A204.1 (cell line): ENCODE data around the gene COL27A1.

Experiments
- FAIRE-seq: peaks from 2 replicates; lab custom pipeline; 2012; peaks lifted over from hg19 to GRCh38; lab: Jason Lieb, UNC

COL27A1 gene

DNA sequence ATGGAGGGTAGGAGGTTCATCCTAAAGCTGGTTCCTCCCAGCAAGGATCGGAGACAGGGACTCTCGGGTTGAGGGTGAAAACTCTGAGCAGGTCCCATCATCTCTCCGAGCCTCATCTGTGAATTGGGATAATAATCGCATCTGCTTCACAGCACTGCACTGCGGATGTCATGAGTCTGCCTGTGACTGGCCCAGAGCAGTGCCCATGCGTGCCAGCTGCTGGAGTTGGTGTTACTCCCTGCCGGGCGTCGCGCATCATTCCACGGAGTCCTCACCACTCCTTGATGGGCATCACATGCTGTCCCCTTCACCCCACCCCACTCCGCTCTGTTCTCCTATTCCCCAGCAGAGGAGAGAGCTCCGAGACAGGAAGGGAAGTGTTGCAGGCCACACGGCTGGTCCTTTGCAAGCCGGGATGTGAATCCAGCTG lies 132.4 kb downstream of the COL27A1 start:
- no peak for FAIRE-seq

DNA sequence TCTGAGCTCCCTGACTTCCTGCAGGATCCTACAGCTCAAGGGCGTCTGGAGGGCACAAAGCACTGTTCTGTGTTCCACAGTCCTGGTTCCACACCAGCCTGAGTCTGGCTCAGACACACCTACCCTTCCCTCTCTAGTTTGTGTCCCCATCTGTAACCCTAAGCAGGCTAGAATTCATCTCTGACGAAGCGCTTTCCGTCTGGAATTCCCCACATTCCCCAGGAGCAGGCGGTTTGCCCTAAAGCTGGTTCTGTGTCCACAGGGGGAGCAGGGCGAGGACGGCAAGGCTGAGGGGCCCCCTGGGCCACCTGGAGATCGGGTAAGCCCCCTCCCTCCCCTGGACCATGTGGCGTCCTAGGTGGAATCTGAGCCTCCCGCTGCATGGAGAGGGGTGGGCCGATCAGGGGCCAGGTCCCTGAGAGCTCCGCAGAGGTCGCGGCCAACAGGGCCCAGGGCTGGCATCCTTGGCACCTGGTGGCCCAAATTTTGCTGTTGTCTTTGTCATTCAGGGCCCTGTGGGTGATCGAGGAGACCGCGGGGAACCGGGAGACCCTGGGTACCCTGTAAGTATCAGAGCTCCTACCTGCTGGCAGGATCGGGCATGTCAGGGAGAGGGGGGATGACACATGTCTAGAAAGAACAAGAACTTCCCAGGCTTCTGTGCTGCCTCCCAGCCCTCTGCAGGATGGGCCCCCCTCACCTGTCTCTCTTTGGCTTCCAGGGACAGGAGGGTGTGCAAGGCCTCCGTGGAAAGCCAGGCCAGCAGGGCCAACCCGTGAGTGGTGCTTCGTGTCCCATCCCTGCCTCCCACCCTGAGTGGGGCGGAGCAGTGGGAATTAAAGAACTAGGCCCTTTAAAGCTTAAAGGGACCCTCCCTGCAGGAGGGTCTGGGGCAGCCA lies 133.1 kb downstream of the COL27A1 start:
- FAIRE-seq: no peak

DNA sequence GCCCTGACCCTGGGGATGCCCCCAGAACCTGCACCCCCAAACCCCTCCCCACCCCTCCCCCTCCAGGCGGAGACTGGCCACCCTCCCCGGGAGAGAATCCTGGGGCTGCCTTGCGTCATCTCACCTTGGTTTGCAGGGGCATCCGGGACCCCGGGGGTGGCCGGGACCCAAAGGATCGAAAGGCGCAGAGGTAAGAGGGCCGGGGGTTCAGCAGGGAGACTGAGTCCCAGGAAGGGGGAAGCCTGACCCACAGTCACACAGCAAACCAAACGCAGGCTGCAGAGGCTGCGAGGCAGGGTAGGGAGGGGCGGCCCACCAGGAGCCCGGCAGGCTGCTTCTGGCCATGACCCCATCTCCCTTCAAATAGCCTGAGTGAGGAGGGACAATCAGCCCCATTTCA lies 133.8 kb downstream of the COL27A1 start:
- no peak for FAIRE-seq

DNA sequence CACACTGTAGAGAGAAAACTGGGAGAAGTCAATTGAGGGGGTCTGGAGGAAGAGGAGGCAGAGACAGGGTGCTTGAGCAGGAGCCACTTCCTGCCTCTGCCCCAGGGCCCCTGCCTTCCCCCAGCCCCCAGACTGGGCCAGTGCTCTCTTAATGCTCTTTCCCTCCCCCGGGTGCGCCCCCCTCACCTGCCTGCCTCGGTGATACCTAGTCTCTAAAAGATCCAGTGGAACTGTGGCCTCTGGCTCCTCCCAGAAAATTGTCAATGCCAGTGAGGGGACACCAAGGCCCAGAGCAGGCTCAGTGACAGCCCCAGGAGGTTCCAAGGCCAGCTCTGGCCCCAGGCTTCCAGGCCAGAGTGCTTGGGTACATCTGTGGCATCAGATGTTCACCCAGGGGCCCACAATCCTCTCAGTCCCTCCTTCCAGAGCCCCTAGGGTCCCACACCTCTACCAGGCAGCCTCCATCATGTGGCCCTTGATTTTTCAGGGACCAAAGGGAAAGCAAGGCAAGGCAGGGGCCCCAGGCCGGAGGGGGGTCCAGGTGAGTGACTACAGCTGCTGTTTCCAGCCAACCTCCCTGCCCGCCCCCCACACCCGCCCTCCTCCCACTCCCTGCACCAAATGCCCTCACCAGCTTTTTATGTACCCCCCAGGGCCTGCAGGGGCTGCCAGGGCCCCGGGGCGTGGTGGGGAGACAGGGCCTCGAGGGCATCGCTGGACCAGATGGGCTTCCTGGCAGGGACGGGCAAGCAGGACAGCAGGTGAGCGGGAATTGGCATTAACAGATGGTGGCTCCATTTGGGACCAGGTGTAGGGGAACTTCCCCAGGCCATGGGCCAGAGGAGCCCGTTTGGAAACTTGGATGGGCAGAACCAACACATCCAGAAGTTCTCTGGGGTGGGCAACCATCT lies 134.5 kb downstream of the COL27A1 start:
- no peak for FAIRE-seq

DNA sequence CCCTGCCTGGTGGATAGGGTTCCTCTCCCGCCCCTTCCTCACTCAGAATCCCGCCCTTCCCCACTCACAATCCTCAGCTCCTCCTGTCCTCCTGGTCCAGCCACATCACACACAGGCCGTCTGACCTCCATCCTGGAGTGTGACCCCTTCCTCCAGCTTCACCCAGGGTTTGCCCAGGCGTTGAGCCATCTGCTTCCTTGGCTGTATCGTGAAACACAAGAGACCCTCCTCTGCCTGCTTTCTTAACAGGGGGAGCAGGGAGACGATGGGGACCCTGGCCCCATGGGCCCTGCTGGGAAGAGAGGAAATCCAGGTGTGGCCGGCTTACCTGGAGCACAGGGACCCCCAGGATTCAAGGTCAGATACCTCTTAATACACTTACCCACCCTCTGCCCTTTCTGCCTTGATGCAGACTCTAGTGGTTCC lies 135.2 kb downstream of the COL27A1 start:
- FAIRE-seq: no peak

DNA sequence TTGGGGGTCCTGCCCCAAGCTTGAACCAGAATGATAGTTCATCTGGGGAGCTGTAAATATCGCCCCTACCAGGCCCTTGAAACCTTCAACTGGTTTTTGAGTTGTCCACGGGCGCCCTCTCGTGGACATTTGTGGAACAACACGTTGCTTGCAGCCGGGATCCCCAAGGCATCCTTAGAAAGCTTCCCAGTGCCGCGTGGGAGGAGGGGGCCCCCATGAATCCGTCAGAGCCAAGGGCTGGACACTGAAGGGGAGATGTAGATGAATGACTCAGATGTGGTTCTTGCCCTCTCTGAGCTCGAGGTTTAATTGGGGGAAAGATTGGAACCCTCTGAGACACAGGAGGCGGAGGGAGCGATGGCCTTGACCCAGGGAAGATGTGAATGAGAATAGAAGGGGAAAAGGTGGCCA lies 135.7 kb downstream of the COL27A1 start:
- FAIRE-seq: no peak

DNA sequence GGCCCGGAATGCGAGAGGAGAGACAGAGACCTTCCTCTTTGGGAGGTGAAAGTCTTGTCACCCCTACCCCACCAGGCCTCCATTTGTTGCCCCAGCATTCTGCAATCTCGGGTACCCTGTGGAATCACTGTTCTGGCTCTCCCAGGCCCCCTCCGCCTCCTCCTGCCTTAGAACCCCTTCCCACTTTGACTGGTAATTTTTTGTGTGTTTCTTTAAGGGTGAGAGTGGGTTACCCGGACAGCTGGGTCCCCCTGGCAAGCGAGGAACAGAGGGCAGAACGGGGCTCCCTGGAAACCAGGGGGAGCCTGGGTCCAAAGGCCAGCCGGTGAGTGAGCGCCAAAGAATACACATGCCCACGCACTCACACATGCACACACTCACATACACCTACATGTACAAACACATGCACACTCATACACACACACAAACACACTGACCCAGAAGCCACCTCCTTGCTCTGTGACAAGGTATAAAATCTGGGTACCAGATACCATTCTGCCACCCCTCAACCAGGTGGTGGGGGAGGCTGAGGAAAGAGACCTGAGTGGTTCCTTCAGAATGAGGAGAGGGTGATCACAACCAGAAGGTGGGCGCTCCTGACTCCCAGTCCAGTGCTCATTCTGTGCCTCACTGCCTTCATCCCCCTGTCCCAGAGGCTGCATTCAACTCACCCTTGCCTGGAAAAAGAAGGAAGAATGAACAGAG lies 136.7 kb downstream of the COL27A1 start:
- no peak for FAIRE-seq

DNA sequence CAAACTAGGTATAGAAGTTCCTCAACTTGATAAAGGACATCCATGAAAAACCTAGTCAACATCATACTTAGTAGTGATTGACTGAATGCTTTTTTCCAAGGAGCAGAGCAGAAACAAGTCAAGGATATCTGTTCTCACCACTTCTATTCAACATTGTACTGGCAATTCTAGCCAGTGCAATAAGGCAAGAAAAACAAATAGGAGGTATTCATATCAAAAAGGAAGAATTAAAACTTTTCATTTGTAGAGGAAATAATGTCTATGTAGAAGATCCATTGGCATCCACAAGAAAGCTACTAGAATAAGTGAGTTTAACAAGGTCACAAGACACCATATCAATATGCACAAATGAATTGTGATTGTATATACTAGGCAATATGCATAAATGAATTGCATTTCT lies 139.3 kb downstream of the COL27A1 start:
- FAIRE-seq: no peak

DNA sequence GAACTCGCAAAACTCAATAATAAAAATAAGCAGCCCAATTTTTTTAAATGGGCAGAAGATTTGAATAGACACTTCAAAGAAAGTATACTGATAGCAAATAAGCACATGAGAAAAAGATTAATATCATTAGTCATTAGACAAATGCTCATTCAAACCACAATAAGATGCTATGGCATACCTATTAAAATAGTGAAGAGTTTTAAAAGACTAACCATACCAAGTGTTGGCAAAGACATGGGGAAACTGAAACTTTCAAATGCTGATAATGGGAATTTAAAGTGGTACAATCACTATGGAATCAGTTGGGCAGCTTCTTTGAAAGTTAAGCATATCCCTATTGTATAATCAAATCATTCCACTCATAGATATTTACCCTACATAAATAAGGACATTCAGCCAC lies 141.0 kb downstream of the COL27A1 start:
- FAIRE-seq: no peak

DNA sequence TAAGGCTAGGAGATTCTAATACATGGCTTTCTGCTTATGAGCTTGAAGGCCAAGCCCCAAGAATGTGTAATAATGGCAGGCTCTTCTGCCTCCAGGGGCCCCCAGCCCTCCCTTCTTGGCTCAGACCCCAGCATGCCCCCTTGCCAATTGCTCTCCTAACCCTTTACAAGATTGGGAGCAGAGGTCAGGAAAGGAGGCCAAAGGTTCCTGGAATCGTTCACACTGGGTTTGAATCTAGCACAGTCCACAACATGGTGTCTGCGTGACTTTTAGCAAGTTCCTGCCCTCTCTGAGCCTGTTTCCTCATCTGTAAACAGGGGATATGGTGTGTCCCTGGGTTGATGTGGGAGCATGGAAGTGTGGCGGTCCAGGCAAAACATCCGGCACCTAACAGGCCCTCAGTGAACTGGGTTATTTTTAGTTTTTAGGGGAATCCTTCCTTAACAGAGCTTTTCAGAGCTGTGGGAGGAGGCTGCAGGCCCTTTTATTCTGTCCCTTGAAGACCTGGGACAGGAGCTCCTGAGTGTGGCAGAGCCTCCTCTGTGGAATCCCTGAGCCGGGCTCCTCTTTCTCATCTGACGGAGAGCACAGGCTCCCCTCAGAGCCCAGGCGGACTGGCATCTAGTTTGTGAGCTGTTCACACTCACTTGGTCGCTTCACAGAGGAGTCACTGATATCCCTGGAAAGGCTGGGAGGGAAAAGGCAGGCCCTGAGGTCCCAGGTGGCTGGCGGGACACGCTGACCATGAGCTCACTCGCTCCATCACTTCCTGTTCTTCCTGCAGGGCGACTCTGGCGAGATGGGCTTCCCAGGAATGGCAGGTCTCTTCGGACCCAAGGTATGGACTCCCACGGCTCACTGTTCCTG lies 144.2 kb downstream of the COL27A1 start:
- FAIRE-seq: no peak

DNA sequence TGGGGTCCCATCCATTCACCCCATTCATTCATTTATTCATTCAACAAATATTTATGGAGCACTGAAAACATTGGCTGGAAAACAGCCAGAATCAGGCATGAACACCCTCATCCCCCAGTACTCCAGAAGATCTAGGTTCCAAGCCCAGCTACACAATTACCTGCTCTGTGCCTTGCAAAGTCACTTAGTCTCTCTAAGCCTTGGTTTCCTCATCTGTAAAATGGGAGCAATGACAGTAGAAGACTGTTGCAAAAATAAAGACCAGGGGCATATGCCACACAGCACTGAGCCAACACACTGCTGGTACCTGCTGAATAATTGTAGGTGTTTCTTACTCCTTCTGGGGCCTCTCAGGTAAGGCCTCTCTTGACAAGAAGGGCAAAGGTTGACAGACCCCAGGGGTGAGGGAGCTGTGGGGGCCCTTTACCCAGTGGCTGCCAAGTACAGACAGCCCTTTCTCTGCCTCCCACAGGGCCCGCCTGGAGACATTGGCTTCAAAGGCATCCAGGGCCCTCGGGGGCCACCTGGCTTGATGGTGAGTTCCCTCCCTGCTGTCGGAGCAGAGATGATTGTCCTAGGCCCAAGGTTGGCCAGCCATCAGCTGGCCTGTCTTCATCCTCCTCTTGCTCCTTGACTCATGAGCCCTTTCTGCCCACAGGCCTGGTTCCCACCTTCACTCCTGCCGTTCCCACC lies 145.0 kb downstream of the COL27A1 start:
- no peak for FAIRE-seq

DNA sequence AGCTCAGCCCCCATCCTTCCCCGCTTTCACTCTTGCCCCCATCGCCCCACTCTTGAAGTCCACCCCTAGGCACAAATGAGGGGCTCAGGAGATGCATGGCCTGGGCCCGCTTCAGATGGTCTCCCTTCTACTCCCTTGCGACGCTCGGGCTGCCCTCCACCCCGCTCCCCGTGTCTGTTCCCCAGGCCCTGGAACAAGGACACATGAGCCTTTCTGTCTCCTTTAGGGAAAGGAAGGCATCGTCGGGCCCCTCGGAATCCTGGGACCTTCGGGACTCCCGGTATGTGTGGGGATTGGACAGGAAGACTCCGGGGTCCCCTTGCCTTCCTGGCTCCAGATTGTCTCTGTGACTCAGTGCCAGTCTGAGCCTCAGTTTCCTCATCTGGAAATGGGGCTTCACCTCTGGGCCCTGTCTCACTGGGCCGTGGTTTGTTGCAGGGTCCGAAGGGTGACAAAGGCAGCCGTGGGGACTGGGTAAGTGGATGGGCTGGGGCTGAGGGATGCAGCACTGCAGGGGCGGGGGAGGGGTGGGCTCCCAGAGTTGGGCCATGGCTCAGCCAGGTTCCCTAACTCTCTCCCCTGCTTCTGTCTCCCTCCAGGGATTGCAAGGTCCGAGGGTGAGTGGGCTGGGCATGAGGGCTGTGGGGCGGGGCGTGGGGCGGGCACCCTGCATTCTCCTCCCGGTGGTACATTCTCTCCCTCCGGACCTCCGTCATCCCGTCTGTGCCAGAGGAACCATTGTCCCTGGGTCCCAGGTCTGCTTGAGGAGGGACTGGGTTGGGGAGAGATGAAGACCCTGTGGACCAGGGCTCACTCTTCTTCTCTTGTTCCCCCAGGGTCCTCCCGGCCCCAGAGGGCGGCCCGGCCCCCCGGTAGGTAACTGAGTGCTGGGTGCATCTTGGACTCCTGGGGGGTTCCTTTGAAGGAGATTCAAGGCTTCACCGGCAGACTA lies 145.8 kb downstream of the COL27A1 start:
- no peak for FAIRE-seq

DNA sequence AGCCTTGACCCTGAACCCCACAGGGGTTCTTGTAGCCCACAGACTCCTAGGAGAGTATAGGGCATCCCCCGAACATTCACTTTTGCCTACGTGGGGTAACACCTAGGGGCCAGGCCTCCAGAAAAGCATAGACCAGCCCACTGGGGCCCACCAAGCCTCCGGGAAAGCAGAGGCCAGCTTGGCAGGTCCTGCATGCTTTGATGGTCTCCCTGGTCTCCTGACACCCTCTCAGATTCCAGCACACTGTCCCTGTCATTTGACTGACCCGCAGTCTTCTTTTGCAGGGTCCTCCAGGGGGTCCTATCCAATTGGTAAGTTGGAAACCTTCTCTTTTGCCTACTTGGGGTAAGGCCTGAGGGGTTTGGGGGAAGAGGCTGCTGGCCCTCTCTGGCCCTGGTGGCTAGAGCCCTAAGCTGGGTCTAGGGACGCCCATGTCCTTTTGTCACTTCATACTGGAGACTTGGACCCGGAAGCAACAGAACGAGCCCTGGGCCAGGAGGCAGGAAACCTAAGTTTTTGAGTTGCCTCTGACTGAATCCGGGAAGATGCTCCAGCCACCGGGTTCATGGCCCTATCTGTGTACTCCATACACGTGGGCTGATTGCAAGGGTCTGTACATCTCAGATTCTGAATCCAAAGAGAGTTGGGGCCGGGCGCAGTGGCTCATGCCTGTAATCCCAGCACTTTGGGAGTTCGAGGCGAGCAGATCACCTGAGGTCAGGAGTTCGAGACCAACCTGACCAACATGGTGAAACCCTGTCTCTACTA lies 146.6 kb downstream of the COL27A1 start:
- no peak for FAIRE-seq

DNA sequence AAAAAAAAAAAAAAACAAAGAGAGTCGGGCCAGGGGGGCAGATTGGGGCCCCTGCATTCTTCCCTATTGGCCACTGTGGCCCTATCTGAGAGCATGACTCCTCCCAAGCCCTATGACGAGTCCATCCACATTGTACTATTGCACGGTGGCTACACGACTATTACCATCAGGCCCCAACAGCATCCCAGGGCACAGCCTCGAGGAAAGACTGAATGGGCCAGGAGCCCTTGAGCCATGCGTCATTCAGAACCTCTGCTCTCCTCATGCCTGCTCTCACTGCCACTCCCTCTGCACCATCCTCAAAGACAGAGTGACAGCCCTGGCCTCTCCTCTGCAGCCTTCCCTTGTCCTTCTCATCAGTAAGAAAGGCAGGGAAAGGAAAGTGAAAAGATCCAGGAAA lies 147.4 kb downstream of the COL27A1 start:
- no peak for FAIRE-seq

DNA sequence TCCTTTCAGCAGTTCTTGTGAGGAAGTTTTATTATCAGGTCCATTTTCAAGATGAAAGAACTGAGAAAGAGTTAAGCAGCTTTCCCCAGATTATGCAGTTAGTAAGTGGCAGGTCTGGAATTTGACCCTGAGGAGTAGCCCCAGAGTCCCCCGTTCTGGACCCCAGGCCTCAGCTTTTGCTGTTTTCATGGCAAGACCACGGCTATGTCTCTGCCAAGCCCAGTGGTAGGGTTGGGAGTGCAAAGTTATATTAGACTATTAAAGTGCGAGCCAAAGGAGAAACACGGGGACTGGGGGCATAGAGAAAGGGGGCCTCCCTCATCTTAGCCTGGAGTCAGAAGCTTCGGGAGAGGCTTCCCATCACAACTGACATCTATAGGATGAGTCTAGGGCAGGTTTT lies 148.2 kb downstream of the COL27A1 start:
- no peak for FAIRE-seq

DNA sequence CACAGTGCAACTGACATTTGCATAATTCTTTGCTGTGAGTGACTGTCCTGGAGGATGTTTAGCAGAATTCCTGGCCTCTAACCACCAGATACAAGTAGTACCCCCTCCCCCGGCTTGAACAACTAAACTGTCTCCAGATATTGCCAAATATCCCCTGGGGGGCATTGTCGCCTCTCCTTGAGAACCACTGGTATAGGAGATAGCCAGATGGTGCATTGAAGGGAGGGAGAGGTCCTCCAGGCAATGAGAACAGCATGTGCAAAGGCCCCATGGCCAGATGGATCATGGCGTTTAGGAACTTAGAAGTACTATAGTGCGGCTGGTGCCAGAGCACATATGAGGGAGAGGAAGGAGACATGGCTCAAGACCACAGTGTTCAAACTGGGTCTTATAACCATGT lies 148.6 kb downstream of the COL27A1 start:
- no peak for FAIRE-seq

DNA sequence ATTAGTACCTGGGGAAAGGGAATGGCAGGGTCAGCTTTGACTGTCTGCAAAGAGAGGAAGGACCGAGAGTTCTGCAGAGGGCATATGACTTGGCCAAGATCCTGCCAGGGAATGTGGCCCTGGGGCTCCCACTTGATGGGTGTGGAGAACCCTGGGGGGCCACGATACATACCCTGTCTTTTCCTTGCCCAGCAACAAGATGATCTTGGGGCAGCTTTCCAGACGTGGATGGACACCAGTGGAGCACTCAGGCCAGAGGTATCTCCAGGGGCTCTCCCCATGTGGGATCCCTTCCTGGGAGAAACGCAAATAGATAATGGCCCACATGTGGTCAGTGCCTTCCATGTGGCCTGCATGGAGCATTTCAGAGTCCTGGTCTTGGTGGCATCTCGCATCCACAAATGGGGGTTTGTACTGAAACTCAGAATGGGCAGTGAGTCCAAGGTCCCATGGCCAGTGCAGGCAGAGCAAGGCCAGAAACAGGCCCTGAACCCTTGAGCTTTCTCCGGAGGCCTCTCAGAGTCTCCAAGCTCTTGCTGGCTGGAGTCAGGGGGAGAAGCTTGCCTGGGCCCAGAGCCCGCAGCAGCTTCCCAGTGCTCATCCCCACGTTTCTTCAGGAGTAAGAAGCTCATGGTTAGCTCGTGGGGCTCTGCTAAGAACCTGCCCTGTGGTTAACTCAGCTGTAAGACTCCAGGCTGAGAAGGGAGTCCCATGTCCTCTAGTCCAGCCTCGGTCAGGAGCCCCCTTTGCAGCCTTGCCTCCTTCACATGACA lies 149.3 kb downstream of the COL27A1 start:
- FAIRE-seq: no peak

DNA sequence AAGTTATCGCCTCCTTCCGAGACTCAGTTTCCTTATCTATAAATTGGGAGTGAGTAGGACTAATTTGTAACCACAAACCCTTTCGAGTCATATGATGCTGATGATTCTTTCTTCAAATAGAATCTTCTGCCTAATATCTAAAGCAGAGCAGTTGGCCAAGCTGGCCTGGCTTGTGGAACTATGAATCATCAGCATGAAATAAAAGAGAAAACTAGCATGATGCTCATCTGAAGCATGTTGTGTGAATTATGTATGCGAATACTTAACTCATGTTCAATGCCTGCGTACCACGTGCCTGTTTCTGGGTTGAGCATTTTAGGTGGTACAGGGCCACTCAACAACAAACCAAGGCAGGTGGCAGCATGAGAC lies 152.5 kb downstream of the COL27A1 start:
- no peak for FAIRE-seq
